Ishikawa (cell line): ENCODE results near the gene RXFP3.

Experiments
- CEBPB ChIP-seq: IDR thresholded peaks from 2 replicates; pipeline ENCODE4 v1.6.1; 2012
- CREB1 ChIP-seq: IDR thresholded peaks from 2 replicates; pipeline ENCODE4 v1.6.1; 2012; ENCODE audit warnings: low read depth
- EP300 ChIP-seq: IDR thresholded peaks from 2 replicates; pipeline ENCODE4 v1.6.1; 2012; ENCODE audit warnings: borderline replicate concordance
- FOXM1 ChIP-seq: IDR thresholded peaks from 2 replicates; pipeline ENCODE4 v1.6.1; 2012; ENCODE audit warnings: low read depth, borderline replicate concordance
- MAX ChIP-seq: IDR thresholded peaks from 2 replicates; pipeline ENCODE4 v1.6.1; 2012
- NFIC ChIP-seq: IDR thresholded peaks from 2 replicates; pipeline ENCODE4 v1.6.1; 2012
- REST ChIP-seq: IDR thresholded peaks from 2 replicates; pipeline ENCODE4 v1.6.1; 2012; ENCODE audit warnings: low read depth, mild to moderate bottlenecking
- TEAD4 ChIP-seq: IDR thresholded peaks from 2 replicates; pipeline ENCODE4 v1.6.1; 2012
- USF1 ChIP-seq: IDR thresholded peaks from 2 replicates; pipeline ENCODE4 v1.6.1; 2012

GRCh38 chr5:33938881-33939280, 2.7 kb downstream of the RXFP3 start:
- TF ChIP-seq CREB1: no peak
- no peak for TF ChIP-seq TEAD4
- no peak for TF ChIP-seq FOXM1
- TF ChIP-seq REST: no peak
- no peak for TF ChIP-seq CEBPB
- no peak for TF ChIP-seq EP300
- no peak for TF ChIP-seq MAX
- TF ChIP-seq USF1: no peak
- TF ChIP-seq NFIC: no peak
